Measurements from ENCODE around the gene AEBP1.

AEBP1 gene

DNA sequence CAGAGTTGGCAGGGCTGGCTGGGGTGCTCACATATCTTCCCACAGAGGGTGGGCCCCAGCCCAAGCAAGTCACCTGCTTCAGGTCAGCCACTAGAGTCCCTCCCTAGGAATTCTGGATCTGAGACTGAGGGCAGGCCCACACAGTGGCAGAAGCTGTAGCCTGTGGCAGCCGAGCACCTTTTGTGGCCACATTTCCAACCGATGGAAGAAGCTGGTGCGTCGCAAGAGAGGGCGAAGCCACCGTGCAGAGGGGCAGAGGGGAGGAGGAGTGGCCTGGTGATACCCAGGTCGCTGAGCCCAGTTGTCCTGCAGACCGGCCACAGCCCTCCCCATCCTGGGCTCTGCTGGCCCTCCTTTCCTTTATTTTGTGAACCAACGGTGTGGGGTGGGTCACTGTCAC lies 27.1 kb upstream of the AEBP1 start:
- no peak for DNase-seq
- Mint-ChIP-seq H3K27me3 (ENCODE audit: low read depth, poor library complexity) (peaks cover 3% of the 10 kb centered on the region), H3K36me3 (ENCODE audit: low read depth) (peaks cover 46% of the 10 kb centered on the region), H3K4me3 (no peak overlapping the region), H3K4me1 (peaks cover 55% of the 10 kb centered on the region), H3K27ac (peak overlapping the region; percentile 99), H3K9me3 (no peaks in the 10 kb centered on the region)
- TF ChIP-seq, protein P1, sequence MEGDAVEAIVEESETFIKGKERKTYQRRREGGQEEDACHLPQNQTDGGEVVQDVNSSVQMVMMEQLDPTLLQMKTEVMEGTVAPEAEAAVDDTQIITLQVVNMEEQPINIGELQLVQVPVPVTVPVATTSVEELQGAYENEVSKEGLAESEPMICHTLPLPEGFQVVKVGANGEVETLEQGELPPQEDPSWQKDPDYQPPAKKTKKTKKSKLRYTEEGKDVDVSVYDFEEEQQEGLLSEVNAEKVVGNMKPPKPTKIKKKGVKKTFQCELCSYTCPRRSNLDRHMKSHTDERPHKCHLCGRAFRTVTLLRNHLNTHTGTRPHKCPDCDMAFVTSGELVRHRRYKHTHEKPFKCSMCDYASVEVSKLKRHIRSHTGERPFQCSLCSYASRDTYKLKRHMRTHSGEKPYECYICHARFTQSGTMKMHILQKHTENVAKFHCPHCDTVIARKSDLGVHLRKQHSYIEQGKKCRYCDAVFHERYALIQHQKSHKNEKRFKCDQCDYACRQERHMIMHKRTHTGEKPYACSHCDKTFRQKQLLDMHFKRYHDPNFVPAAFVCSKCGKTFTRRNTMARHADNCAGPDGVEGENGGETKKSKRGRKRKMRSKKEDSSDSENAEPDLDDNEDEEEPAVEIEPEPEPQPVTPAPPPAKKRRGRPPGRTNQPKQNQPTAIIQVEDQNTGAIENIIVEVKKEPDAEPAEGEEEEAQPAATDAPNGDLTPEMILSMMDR (IDR thresholded peaks at IDR 0.05): no peak

DNA sequence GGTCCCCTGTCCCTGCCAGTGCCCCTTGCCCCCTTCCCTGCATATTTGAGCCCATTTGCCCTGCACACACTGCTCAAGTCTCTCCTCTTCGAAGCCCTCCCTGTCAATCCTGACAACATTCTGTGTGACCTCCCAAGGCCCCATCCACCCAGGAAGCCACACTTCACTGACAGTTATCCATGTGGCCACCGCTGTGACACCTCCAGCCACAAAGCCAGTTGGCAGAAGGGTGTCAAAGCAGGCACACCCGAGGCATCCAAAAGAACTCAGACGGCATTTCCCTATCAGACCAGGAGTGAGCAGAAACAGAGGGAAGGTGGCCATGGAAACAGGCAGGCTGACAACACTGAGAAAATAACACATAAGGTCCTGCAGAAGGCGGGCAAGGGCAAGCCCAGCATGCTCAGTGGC lies 26.5 kb upstream of the AEBP1 start:
- peak overlapping the region; percentile 99 for H3K27ac Mint-ChIP-seq
- H3K4me3 Mint-ChIP-seq: peak overlapping the region; percentile 67
- no peak for DNase-seq
- H3K9me3 Mint-ChIP-seq: no peaks in the 10 kb centered on the region
- peaks cover 46% of the 10 kb centered on the region for H3K36me3 Mint-ChIP-seq (ENCODE audit: low read depth)
- TF ChIP-seq, protein P1 (IDR thresholded peaks at IDR 0.05): no peak
- peaks cover 3% of the 10 kb centered on the region for H3K27me3 Mint-ChIP-seq (ENCODE audit: low read depth, poor library complexity)
- H3K4me1 Mint-ChIP-seq: peaks cover 56% of the 10 kb centered on the region

DNA sequence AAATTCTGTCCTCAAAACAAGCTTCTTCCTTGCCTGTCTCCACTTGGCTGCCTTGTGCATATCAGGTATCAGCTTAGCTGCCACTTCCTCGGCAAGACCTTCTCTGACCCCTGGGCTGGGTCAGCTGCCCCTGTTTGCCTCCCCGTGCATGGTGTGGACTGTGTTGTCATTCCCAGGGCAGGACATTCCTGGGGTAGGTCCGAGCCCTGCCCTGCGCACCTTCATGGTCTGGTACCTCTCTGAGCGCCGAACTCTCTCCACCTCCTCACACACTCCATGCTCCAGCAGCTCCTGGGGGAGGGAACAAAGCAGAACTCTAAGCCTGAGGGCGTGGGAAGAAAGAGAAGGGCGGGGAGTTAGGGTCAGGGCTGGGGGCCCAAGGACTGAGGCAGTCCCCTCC lies 25.6 kb upstream of the AEBP1 start:
- peaks cover 42% of the 10 kb centered on the region for H3K36me3 Mint-ChIP-seq (ENCODE audit: low read depth)
- H3K4me1 Mint-ChIP-seq: peaks cover 64% of the 10 kb centered on the region
- no peaks in the 10 kb centered on the region for H3K9me3 Mint-ChIP-seq
- H3K4me3 Mint-ChIP-seq: peak overlapping the region; percentile 63
- peaks cover 3% of the 10 kb centered on the region for H3K27me3 Mint-ChIP-seq (ENCODE audit: low read depth, poor library complexity)
- H3K27ac Mint-ChIP-seq: peak overlapping the region; percentile 99
- peak; percentile 76 for DNase-seq
- TF ChIP-seq, protein P1 (IDR thresholded peaks at IDR 0.05): no peak

DNA sequence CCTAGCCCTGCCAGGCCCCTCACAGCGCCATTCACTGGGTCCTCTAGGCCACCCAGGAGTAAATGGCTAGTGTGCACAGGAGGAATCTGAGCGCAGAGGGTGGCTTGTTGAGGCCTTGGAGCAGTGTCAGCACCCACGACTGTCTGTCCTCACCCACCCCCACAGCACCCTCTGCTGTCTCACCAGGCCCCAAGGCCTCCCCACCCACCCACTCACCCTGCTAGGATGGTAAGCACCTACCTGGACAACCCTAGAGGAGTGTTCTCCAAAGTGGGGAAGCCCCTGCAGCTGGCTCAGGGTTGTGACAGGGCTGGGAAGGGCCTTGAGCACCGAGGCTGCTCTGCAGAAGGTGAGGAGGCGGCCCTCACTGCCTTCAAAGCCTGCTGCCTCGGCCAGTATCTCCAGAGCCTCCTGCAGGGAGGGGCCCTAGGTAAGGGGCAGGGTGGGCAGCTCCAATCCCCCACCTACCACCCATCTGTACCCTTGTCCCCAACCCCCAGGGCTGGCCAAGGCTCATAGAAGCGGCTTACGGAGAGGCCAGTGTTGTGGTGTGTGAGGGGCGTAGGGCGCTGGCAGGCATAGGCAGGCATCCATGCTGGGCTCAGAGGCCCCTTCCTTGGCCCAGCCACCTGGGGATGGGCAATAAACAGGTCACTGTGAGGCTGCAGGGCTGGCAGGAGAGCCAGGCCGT lies 24.7 kb upstream of the AEBP1 start:
- Mint-ChIP-seq H3K27ac (peak overlapping the region; percentile 99), H3K4me1 (peaks cover 73% of the 10 kb centered on the region), H3K9me3 (no peaks in the 10 kb centered on the region), H3K27me3 (ENCODE audit: low read depth, poor library complexity) (peaks cover 9% of the 10 kb centered on the region), H3K36me3 (ENCODE audit: low read depth) (peaks cover 42% of the 10 kb centered on the region), H3K4me3 (no peak overlapping the region)
- DNase-seq: no peak
- TF ChIP-seq, protein P1 (IDR thresholded peaks at IDR 0.05): no peak

DNA sequence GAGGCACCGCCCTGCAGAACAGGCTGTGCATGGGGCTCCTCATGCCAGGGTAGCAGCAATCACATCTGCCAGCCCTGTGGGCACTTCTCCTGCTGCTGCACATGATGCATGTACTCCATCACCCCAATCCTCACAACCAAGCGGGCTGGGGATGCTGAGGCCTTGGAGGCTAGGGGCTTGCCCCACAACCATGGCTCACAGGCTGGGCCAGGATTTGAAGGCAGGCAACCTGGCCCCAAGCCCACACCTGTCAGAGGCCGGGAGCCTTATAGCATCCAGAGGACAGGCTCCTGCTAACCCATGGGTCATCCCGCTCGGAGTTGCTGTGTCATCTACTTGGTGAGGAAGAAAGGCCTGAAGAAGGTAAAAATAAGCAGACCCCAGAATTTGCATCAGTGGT lies 24.0 kb upstream of the AEBP1 start:
- peaks cover 40% of the 10 kb centered on the region for H3K36me3 Mint-ChIP-seq (ENCODE audit: low read depth)
- no peak for DNase-seq
- peaks cover 13% of the 10 kb centered on the region for H3K27me3 Mint-ChIP-seq (ENCODE audit: low read depth, poor library complexity)
- H3K9me3 Mint-ChIP-seq: no peaks in the 10 kb centered on the region
- H3K4me3 Mint-ChIP-seq: peak overlapping the region; percentile 23
- TF ChIP-seq, protein P1 (IDR thresholded peaks at IDR 0.05): no peak
- no peak overlapping the region for H3K27ac Mint-ChIP-seq
- peaks cover 77% of the 10 kb centered on the region for H3K4me1 Mint-ChIP-seq

DNA sequence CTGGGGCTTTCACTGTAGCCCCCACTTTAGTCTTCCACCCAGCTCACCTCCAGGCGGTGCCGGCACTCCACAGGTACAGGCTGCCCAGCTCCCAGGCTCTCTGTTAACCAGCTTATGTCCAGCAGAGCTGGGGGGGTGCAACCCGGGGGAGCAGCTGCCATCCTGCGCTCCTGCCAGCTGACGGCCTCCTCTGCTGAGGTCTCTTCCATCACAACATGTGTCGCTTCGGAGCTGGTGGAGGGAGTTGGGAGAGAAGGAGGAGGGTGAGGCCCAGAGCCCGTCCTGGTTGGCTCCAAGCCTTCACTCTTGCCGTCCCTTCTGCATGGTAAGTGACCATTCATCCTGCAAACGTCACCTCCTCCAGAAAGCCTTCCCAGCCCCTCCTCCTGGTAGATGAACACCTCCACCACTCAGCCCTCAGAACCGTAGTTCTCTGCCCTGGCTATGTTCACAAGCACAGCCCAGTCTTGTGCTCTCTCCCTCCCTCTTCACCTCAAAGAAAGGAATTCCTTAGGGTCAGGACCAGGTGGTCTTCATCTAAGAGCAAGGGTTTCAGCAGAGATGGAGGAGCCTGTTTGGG lies 23.4 kb upstream of the AEBP1 start:
- Mint-ChIP-seq H3K36me3 (ENCODE audit: low read depth) (peaks cover 34% of the 10 kb centered on the region), H3K4me1 (peaks cover 82% of the 10 kb centered on the region), H3K27me3 (ENCODE audit: low read depth, poor library complexity) (peaks cover 13% of the 10 kb centered on the region), H3K4me3 (peak overlapping the region; percentile 91), H3K27ac (peak overlapping the region; percentile 79), H3K9me3 (no peaks in the 10 kb centered on the region)
- TF ChIP-seq, protein P1 (IDR thresholded peaks at IDR 0.05): no peak
- DNase-seq: no peak

Measured in nephron progenitor cell (in vitro differentiated cells).